HG02759 (cell line): ENCODE results near the gene PROC.
A peak's percentile ranks its signal among the peaks of the same experiment; 100 is the strongest.

Source experiments
- ATAC-seq: cut with Tn5 transposase; IDR thresholded peaks from one replicate; pipeline ENCODE4 v1.9.1; 2021; ENCODE audit warnings: mild to moderate bottlenecking, moderate library complexity; ENCODE audit not compliant: unreplicated experiment

The PROC gene

GRCh38 chr2:127413200-127413599 is 5.0 kb upstream of the PROC start:
- no peak for ATAC-seq

DNA sequence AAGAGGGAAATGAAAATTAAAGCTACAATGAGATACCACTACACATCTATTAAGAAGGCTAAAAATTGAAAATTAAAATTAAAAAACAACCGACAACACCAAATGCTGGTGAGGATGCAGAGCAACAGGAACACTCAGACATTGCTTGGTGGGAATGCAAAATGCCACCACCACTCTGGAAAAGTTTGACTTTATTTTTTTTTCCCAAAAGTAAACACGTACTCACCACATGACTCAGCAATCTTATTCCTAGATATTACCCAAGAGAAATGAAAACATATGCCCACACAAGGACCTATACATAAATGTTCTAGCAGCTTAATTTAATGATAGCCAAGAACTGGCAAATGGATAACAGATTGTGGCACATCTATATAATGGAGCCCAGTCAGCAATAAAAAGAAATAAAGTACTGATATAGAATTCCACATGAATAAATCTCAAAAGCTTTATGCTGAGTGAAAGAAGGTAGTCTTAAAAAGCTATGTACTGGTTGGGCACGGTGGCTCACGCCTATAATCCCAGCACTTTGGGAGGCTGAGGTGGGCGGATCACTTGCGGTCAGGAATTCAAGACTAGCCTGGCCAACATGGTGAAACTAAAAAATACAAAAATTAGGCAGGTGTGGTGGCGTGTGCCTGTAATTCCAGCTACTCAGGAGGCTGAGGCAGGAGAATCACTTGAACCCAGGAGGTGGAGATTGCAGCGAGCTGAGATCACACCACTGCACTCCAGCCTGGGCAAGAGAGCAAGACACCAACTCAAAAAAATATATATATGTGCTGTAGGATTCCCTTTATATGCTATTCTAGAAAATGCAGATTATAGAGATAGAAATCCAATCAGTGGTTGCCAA is 4.2 kb upstream of the PROC start:
- no peak for ATAC-seq

- ATAC-seq, result no peak
These were observed 3.3 kb upstream of the PROC start for GRCh38 chr2:127414638-127415592.

- peak; percentile 84 for ATAC-seq
These were observed 2.4 kb upstream of the PROC start for GRCh38 chr2:127415593-127416505.

GRCh38 chr2:127416506-127417001 is 1.7 kb upstream of the PROC start:
- ATAC-seq, result no peak

GRCh38 chr2:127417406-127417805 is 821 bp upstream of the PROC start:
- no peak for ATAC-seq

DNA sequence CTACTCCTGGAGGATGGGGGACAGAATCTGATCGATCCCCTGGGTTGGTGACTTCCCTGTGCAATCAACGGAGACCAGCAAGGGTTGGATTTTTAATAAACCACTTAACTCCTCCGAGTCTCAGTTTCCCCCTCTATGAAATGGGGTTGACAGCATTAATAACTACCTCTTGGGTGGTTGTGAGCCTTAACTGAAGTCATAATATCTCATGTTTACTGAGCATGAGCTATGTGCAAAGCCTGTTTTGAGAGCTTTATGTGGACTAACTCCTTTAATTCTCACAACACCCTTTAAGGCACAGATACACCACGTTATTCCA is 844 bp downstream of the PROC start:
- no peak for ATAC-seq

- no peak for ATAC-seq
These were observed 1.3 kb downstream of the PROC start for GRCh38 chr2:127419448-127420038.

- no peak for ATAC-seq
These were observed 2.0 kb downstream of the PROC start for GRCh38 chr2:127420039-127420864.

DNA sequence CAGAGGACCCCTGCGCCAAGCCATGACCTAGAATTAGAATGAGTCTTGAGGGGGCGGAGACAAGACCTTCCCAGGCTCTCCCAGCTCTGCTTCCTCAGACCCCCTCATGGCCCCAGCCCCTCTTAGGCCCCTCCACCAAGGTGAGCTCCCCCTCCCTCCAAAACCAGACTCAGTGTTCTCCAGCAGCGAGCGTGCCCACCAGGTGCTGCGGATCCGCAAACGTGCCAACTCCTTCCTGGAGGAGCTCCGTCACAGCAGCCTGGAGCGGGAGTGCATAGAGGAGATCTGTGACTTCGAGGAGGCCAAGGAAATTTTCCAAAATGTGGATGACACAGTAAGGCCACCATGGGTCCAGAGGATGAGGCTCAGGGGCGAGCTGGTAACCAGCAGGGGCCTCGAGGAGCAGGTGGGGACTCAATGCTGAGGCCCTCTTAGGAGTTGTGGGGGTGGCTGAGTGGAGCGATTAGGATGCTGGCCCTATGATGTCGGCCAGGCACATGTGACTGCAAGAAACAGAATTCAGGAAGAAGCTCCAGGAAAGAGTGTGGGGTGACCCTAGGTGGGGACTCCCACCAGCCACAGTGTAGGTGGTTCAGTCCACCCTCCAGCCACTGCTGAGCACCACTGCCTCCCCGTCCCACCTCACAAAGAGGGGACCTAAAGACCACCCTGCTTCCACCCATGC is 3.0 kb downstream of the PROC start:
- no peak for ATAC-seq

GRCh38 chr2:127421871-127422558 is 3.8 kb downstream of the PROC start:
- no peak for ATAC-seq

DNA sequence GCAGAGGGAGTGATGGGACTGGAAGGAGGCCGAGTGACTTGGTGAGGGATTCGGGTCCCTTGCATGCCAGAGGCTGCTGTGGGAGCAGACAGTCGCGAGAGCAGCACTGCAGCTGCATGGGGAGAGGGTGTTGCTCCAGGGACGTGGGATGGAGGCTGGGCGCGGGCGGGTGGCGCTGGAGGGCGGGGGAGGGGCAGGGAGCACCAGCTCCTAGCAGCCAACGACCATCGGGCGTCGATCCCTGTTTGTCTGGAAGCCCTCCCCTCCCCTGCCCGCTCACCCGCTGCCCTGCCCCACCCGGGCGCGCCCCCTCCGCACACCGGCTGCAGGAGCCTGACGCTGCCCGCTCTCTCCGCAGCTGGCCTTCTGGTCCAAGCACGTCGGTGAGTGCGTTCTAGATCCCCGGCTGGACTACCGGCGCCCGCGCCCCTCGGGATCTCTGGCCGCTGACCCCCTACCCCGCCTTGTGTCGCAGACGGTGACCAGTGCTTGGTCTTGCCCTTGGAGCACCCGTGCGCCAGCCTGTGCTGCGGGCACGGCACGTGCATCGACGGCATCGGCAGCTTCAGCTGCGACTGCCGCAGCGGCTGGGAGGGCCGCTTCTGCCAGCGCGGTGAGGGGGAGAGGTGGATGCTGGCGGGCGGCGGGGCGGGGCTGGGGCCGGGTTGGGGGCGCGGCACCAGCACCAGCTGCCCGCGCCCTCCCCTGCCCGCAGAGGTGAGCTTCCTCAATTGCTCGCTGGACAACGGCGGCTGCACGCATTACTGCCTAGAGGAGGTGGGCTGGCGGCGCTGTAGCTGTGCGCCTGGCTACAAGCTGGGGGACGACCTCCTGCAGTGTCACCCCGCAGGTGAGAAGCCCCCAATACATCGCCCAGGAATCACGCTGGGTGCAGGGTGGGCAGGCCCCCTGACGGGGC is 4.6 kb downstream of the PROC start:
- peak; percentile 64 for ATAC-seq

DNA sequence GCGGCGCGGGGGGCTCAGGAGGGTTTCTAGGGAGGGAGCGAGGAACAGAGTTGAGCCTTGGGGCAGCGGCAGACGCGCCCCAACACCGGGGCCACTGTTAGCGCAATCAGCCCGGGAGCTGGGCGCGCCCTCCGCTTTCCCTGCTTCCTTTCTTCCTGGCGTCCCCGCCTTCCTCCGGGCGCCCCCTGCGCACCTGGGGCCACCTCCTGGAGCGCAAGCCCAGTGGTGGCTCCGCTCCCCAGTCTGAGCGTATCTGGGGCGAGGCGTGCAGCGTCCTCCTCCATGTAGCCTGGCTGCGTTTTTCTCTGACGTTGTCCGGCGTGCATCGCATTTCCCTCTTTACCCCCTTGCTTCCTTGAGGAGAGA is 5.2 kb downstream of the PROC start:
- ATAC-seq, result peak; percentile 38

DNA sequence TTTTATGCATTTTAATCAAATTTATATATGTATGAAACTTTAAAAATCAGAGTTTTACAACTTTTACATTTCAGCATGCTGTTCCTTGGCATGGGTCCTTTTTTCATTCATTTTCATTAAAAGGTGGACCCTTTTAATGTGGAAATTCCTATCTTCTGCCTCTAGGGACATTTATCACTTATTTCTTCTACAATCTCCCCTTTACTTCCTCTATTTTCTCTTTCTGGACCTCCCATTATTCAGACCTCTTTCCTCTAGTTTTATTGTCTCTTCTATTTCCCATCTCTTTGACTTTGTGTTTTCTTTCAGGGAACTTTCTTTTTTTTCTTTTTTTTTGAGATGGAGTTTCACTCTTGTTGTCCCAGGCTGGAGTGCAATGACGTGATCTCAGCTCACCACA is 5.7 kb downstream of the PROC start:
- no peak for ATAC-seq

DNA sequence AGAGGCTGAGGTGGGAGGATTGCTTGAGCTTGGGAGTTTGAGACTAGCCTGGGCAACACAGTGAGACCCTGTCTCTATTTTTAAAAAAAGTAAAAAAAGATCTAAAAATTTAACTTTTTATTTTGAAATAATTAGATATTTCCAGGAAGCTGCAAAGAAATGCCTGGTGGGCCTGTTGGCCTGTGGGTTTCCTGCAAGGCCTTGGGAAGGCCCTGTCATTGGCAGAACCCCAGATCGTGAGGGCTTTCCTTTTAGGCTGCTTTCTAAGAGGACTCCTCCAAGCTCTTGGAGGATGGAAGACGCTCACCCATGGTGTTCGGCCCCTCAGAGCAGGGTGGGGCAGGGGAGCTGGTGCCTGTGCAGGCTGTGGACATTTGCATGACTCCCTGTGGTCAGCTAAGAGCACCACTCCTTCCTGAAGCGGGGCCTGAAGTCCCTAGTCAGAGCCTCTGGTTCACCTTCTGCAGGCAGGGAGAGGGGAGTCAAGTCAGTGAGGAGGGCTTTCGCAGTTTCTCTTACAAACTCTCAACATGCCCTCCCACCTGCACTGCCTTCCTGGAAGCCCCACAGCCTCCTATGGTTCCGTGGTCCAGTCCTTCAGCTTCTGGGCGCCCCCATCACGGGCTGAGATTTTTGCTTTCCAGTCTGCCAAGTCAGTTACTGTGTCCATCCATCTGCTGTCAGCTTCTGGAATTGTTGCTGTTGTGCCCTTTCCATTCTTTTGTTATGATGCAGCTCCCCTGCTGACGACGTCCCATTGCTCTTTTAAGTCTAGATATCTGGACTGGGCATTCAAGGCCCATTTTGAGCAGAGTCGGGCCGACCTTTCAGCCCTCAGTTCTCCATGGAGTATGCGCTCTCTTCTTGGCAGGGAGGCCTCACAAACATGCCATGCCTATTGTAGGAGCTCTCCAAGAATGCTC is 6.6 kb downstream of the PROC start:
- no peak for ATAC-seq
